ENCODE results near the gene UBE2G2. TPM values are rescaled to one million over a fixed set of nuclear protein-coding genes. Genes with fewer than 3 reads are reported as not detected.

UBE2G2 gene
- total RNA-seq, 1 experiment from 2014 or later: 117 TPM

GRCh38 chr21:44760376-44760775, 41.2 kb downstream of the UBE2G2 start:
- Mint-ChIP-seq H3K36me3 (peaks cover 6% of the 10 kb centered on the region; the same call in 1 of the 2 replicates), H3K4me1 (peaks cover 26% of the 10 kb centered on the region), H3K27ac (no peak overlapping the region), H3K4me3 (no peak overlapping the region), H3K27me3 (ENCODE audit: low read depth) (peaks cover 13% of the 10 kb centered on the region), H3K9me3 (peaks cover 5% of the 10 kb centered on the region; the same call in 1 of the 2 replicates)
- no peak for DNase-seq (ENCODE audit: low spot score)
- POLR2A ChIA-PET: interaction anchor here (1.3 kb wide), 1 partner anchor 12 kb away, joined by 4 read pairs; no protein-coding TSS in a partner anchor
- CTCF ChIA-PET: interaction anchor here (0.8 to 3.8 kb wide), 9 partner anchors 10 to 250 kb away, joined by 3 to 18 read pairs (median 6); partner anchors contain the start of gene TSPEAR
- TF ChIP-seq FOXK1 (CRISPR knock-in tag; IDR thresholded peaks at IDR 0.05): no peak
- no peak for TF ChIP-seq RELA (CRISPR knock-in tag; IDR thresholded peaks at IDR 0.05; ENCODE audit: borderline replicate concordance)
- no peak for TF ChIP-seq ELF4 (CRISPR knock-in tag; IDR thresholded peaks at IDR 0.05; ENCODE audit: low read depth)
- TF ChIP-seq ZNF423 (CRISPR knock-in tag; IDR thresholded peaks at IDR 0.05): no peak
- TF ChIP-seq IRF1 (CRISPR knock-in tag; IDR thresholded peaks at IDR 0.05): no peak
- TF ChIP-seq AR (CRISPR knock-in tag; IDR thresholded peaks at IDR 0.05): no peak
- TF ChIP-seq ZNF121 (CRISPR knock-in tag; IDR thresholded peaks at IDR 0.05): no peak
- no peak for TF ChIP-seq KAT7 (CRISPR knock-in tag; IDR thresholded peaks at IDR 0.05; ENCODE audit: borderline replicate concordance)
- no peak for TF ChIP-seq NFE2L1 (CRISPR knock-in tag; IDR thresholded peaks at IDR 0.05)
- no peak for TF ChIP-seq CREB1 (CRISPR knock-in tag; IDR thresholded peaks at IDR 0.05)
- TF ChIP-seq JAZF1 (CRISPR knock-in tag; IDR thresholded peaks at IDR 0.05): no peak
- no peak for TF ChIP-seq CTCF (IDR thresholded peaks at IDR 0.05)
- no peak for TF ChIP-seq USF1 (CRISPR knock-in tag; IDR thresholded peaks at IDR 0.05)
- no peak for TF ChIP-seq ATF1 (CRISPR knock-in tag; IDR thresholded peaks at IDR 0.05)
- TF ChIP-seq ATF3 (CRISPR knock-in tag; conservative IDR thresholded peaks at IDR 0.05): no peak
- TF ChIP-seq FOXJ3 (CRISPR knock-in tag; IDR thresholded peaks at IDR 0.05; ENCODE audit: borderline replicate concordance): no peak
- TF ChIP-seq ZNF396 (CRISPR knock-in tag; IDR thresholded peaks at IDR 0.05; ENCODE audit: borderline replicate concordance): no peak
- no peak for TF ChIP-seq TP53 (CRISPR knock-in tag; IDR thresholded peaks at IDR 0.05)
- no peak for TF ChIP-seq ZMAT4 (CRISPR knock-in tag; IDR thresholded peaks at IDR 0.05)
- no peak for ATAC-seq
